ENCODE results near the gene GNG7. TPM values are rescaled to one million over a fixed set of nuclear protein-coding genes. Genes with fewer than 3 reads are reported as not detected.

The GNG7 gene
- total and polyA plus RNA-seq, 10 of the 15 experiments (the other 5 are each of a cell fraction or from before 2014, with no cell fraction given): 1.9 to 13.6 (median 6.5) TPM

- no peak for DNase-seq (ENCODE audit: low read depth, low spot score)
- Histone ChIP-seq H3K9ac (ENCODE audit: control insufficient read depth, insufficient read depth, low read length) (no peak overlapping the region), H3K27me3 (replicated peaks in 1 of 2; ENCODE audit: control insufficient read depth in 2 of 2, insufficient read depth in 2 of 2, low read length in 1 of 2) (no peaks in the 10 kb centered on the region), H3K4me2 (ENCODE audit: control insufficient read depth, insufficient read depth) (no peak overlapping the region), H2AFZ (ENCODE audit: control insufficient read depth, low read depth, low read length) (no peak overlapping the region), H3K4me1 (ENCODE audit: control insufficient read depth, insufficient read depth, low read length) (peaks cover 30% of the 10 kb centered on the region), H3K9me3 (replicated peaks; ENCODE audit: control insufficient read depth, insufficient read depth, low read length) (peaks cover 7% of the 10 kb centered on the region; the same call in 2 of the 3 replicates), H4K20me1 (ENCODE audit: control insufficient read depth, insufficient read depth) (no peaks in the 10 kb centered on the region), H3K27ac (ENCODE audit: control insufficient read depth, insufficient read depth) (no peak overlapping the region), H3K4me3 (no peak overlapping the region), H3K36me3 (ENCODE audit: control insufficient read depth in 2 of 2, insufficient read depth in 2 of 2, low read length in 1 of 2) (peaks cover 0 to 3% of the 10 kb centered on the region in 2 experiments; a peak in 1 of 4 replicates), H3K79me2 (ENCODE audit: control insufficient read depth, insufficient read depth, low read length) (peaks cover 6% of the 10 kb centered on the region)
- POLR2A ChIA-PET: interaction anchor here (0.6 to 0.7 kb wide), 2 partner anchors 22 to 98 kb away, joined by 3 to 8 read pairs; no protein-coding TSS in a partner anchor
- no peak for TF ChIP-seq SPI1 (IDR thresholded peaks at IDR 0.05; ENCODE audit: borderline replicate concordance, insufficient read depth, low read depth, low read length)
- no peak for TF ChIP-seq GATAD2B (conservative IDR thresholded peaks at IDR 0.05; ENCODE audit: low read depth)
- no peak for TF ChIP-seq PBX3 (IDR thresholded peaks at IDR 0.05; ENCODE audit: insufficient replicate concordance, low read depth, low read length)
- FAIRE-seq: no peak
- intact Hi-C loops (cut with micrococcal nuclease; ENCODE audit: unreplicated experiment): no loop called here
- CTCF ChIA-PET: interaction anchor here (0.7 kb wide), 1 partner anchor 15 kb away, joined by 5 read pairs; no protein-coding TSS in a partner anchor
- ATAC-seq: no peak
- RAD21 ChIA-PET (ENCODE audit: unreplicated experiment): no interaction called here
- 78% methylated on average over 20 of the region's 20 CpGs for WGBS (ENCODE audit: insufficient coverage, insufficient replicate concordance, low lambda C conversion rate, missing lambda C conversion rate)
- SMC1A ChIA-PET (ENCODE audit: uncharacterized antibody, unreplicated experiment): no interaction called here
- BruUV-seq (replicated peaks): no TSS peak
- in situ Hi-C loops (cut with MboI): no loop called here
These were observed 19.0 kb downstream of the GNG7 start for GRCh38 chr19:2683430-2684003.

GRCh38 chr19:2680808-2681207 is 21.7 kb downstream of the GNG7 start:
- intact Hi-C loops (cut with micrococcal nuclease; ENCODE audit: unreplicated experiment) (no loop called here), in situ Hi-C loops (cut with MboI) (no loop called here)
- POLR2A ChIA-PET: interaction anchor here (1.6 kb wide), 2 partner anchors 18 to 21 kb away, joined by 5 to 8 read pairs; partner anchors contain the start of gene GNG7
- SMC1A ChIA-PET (ENCODE audit: uncharacterized antibody, unreplicated experiment): interaction anchor here (0.7 to 3.2 kb wide), 4 partner anchors 19 to 32 kb away, joined by 3 to 14 read pairs (median 4); no protein-coding TSS in a partner anchor
- WGBS (ENCODE audit: insufficient coverage, insufficient replicate concordance, low lambda C conversion rate, missing lambda C conversion rate): under 1% methylated on average over 11 of the region's 11 CpGs
- Histone ChIP-seq H3K36me3 (ENCODE audit: control insufficient read depth in 2 of 2, insufficient read depth in 2 of 2, low read length in 1 of 2) (peaks cover 0 to 3% of the 10 kb centered on the region in 2 experiments; a peak in 1 of 4 replicates), H3K4me2 (ENCODE audit: control insufficient read depth, insufficient read depth) (peak overlapping the region; percentile 95), H3K9ac (ENCODE audit: control insufficient read depth, insufficient read depth, low read length) (peak overlapping the region; percentile 52; the same call in 1 of the 2 replicates), H3K9me3 (replicated peaks; ENCODE audit: control insufficient read depth, insufficient read depth, low read length) (peaks cover 5% of the 10 kb centered on the region; the same call in 2 of the 3 replicates), H4K20me1 (ENCODE audit: control insufficient read depth, insufficient read depth) (no peaks in the 10 kb centered on the region), H3K4me1 (ENCODE audit: control insufficient read depth, insufficient read depth, low read length) (peaks cover 40% of the 10 kb centered on the region), H3K79me2 (ENCODE audit: control insufficient read depth, insufficient read depth, low read length) (peaks cover 4% of the 10 kb centered on the region), H3K4me3 (no peak overlapping the region), H3K27me3 (replicated peaks in 1 of 2; ENCODE audit: control insufficient read depth in 2 of 2, insufficient read depth in 2 of 2, low read length in 1 of 2) (no peaks in the 10 kb centered on the region), H3K27ac (ENCODE audit: control insufficient read depth, insufficient read depth) (peak overlapping the region; percentile 94), H2AFZ (ENCODE audit: control insufficient read depth, low read depth, low read length) (peak overlapping the region; percentile 35; the same call in 1 of the 2 replicates)
- TSS peak; percentile 36 for BruUV-seq (replicated peaks)
- RAD21 ChIA-PET (ENCODE audit: unreplicated experiment): interaction anchor here (0.7 to 1.2 kb wide), 4 partner anchors 18 to 102 kb away, joined by 3 to 8 read pairs (median 5); no protein-coding TSS in a partner anchor
- peak; percentile 76 for FAIRE-seq
- peak; percentile 84 for ATAC-seq
- DNase-seq (ENCODE audit: low read depth, low spot score): peak; percentile 81
- CTCF ChIA-PET: interaction anchor here (0.9 to 1.0 kb wide), 2 partner anchors 18 to 30 kb away, joined by 3 to 6 read pairs; no protein-coding TSS in a partner anchor
- no peak for TF ChIP-seq EP300 (IDR thresholded peaks at IDR 0.05; ENCODE audit: borderline replicate concordance in 1 of 2, control insufficient read depth in 1 of 2, low read depth in 2 of 2, low read length in 2 of 2)
- no peak for TF ChIP-seq ESRRA (IDR thresholded peaks at IDR 0.05; ENCODE audit: low read length)
- no peak for TF ChIP-seq CBX5 (IDR thresholded peaks at IDR 0.05; ENCODE audit: low read depth)
- TF ChIP-seq BCL3 (IDR thresholded peaks at IDR 0.05; ENCODE audit: borderline replicate concordance, insufficient read depth, low read depth, low read length, poor library complexity, severe bottlenecking): no peak
- no peak for TF ChIP-seq RB1 (IDR thresholded peaks at IDR 0.05; ENCODE audit: borderline replicate concordance)
- TF ChIP-seq HCFC1 (IDR thresholded peaks at IDR 0.05; ENCODE audit: low read length): no peak
- no peak for TF ChIP-seq TCF12 (IDR thresholded peaks at IDR 0.05; ENCODE audit: low read depth, low read length)
- TF ChIP-seq SRF (IDR thresholded peaks at IDR 0.05; ENCODE audit: low read depth in 2 of 2, low read length in 2 of 2): no peak

All from GM12878 (cell line).